K562 treated with DMSO at 1 percent for 12 hours (cell line): ENCODE data around the gene ARL2BP. TPM values are rescaled to one million over a fixed set of nuclear protein-coding genes. Genes with fewer than 3 reads are reported as not detected.

Source experiments
- total RNA-seq: library from RNA; unstranded; fragments of 300-600 nt; gene quantifications from 2 replicates; pipeline ENCODE4 v1.2.3, GENCODE V29; 2022; ENCODE audit not compliant: insufficient read depth

Gene ARL2BP
- total RNA-seq = 24.9 and 61.1 TPM in 2 replicates

GRCh38 chr16:57244767-57245471 lies at the start of gene ARL2BP:
Gene ARL2BP, plus strand, starts transcription at chr16:57245259. Its CDS starts 109 bp downstream, at chr16:57245368.

GRCh38 chr16:57284209-57284951 lies 39.3 kb downstream of the ARL2BP start, which contains the start of gene PLLP:
Gene PLLP, minus strand, starts transcription at chr16:57284672. Its CDS starts 132 bp downstream, at chr16:57284540.

Other genes with a start within 250 kb of the ARL2BP start
- gene CPNE2, start 152.7 kb upstream of the ARL2BP start, total RNA-seq = 20.7 and 32.1 TPM in 2 replicates
- gene PSME3IP1, start 59.2 kb upstream of the ARL2BP start, total RNA-seq = 60.2 and 112 TPM in 2 replicates
- gene RSPRY1, start 58.9 kb upstream of the ARL2BP start, total RNA-seq = 8.5 and 22.4 TPM in 2 replicates
- 1.5 and 1.8 TPM in 2 replicates for gene PLLP, start 39.4 kb downstream of the ARL2BP start, total RNA-seq
- gene CCL22, start 113.5 kb downstream of the ARL2BP start, total RNA-seq = not detected in 2 replicates
- gene CX3CL1, start 127.2 kb downstream of the ARL2BP start, total RNA-seq = not detected in 2 replicates
- gene CCL17, start 159.5 kb downstream of the ARL2BP start, total RNA-seq = not detected in 2 replicates
- 46.4 and 56.0 TPM in 2 replicates for gene CIAPIN1, start 202.1 kb downstream of the ARL2BP start, total RNA-seq
- gene COQ9, start 202.2 kb downstream of the ARL2BP start, total RNA-seq = 45.5 and 54.2 TPM in 2 replicates
- gene POLR2C, start 217.4 kb downstream of the ARL2BP start, total RNA-seq = 64.5 and 127 TPM in 2 replicates
- gene DOK4, start 241.2 kb downstream of the ARL2BP start, total RNA-seq = 7.6 and 18.3 TPM in 2 replicates